Upper lobe of left lung (tissue), 4 donors: Measurements from ENCODE around the gene CYP21A2.

Source experiments
- POLR2A ChIP-seq, 4 donors: fragments of 450-650 bp; IDR thresholded peaks; one replicate each; pipeline ENCODE4 v1.5.1; 2016 to 2017; ENCODE audit warnings: antibody characterized with exemption in 4 of 4, mild to moderate bottlenecking in 2 of 4
- POLR2AphosphoS5 ChIP-seq, 2 donors: sonication (generic); formaldehyde crosslinking; IDR thresholded peaks; one replicate each; pipeline ENCODE4 v1.5.1; 2017; ENCODE audit warnings: antibody characterized with exemption in 2 of 2
- TF ChIP-seq, protein P1 (sequence below), 6 experiments: fragments of 450-650 bp in 4 of 6; fragments of 200-600 bp in 2 of 6; sonication (generic) in 2 of 6; IDR thresholded peaks; one replicate each; pipeline ENCODE4 v1.5.1; 2016 to 2019; ENCODE audit warnings: antibody characterized with exemption in 6 of 6

DNA sequence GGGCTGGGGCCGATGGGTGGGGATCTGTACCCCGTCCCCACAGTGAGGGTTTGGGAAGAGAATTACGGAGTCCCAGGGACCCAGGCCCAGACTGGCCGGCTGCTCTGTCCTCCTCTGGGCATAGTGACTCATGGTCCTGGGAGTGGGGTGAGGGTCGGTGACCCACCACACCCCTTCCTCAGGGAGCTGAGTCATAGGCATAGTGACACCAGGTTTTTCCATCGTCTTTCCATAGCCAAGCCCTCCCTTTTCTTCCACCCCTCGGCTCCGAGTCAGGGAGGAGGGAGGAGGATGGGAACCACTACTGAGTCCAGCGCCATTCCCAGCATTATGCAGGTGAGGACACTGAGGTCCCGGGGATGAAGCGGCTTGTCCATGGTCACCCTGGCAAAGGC, 8.9 kb downstream of the CYP21A2 start:
- TF ChIP-seq, protein P1, sequence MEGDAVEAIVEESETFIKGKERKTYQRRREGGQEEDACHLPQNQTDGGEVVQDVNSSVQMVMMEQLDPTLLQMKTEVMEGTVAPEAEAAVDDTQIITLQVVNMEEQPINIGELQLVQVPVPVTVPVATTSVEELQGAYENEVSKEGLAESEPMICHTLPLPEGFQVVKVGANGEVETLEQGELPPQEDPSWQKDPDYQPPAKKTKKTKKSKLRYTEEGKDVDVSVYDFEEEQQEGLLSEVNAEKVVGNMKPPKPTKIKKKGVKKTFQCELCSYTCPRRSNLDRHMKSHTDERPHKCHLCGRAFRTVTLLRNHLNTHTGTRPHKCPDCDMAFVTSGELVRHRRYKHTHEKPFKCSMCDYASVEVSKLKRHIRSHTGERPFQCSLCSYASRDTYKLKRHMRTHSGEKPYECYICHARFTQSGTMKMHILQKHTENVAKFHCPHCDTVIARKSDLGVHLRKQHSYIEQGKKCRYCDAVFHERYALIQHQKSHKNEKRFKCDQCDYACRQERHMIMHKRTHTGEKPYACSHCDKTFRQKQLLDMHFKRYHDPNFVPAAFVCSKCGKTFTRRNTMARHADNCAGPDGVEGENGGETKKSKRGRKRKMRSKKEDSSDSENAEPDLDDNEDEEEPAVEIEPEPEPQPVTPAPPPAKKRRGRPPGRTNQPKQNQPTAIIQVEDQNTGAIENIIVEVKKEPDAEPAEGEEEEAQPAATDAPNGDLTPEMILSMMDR (IDR thresholded peaks at IDR 0.05), result no peak
- TF ChIP-seq POLR2A (IDR thresholded peaks at IDR 0.05) (no peak), POLR2AphosphoS5 (IDR thresholded peaks at IDR 0.05) (no peak)
